Tibial artery (tissue), 4 donors: ENCODE data around the gene GLE1.

Source experiments
- DNase-seq, 2 donors: peaks; one replicate each; pipeline ENCODE4 v3.0.0-alpha.2; 2019
- H3K27ac ChIP-seq, 2 donors: fragments of 200-600 bp; sonication (generic) in 1 of 2; 1 replicate in 1 of 2; 2 replicates in 1 of 2; pipeline ENCODE4 v1.5.1; 2018 to 2019; ENCODE audit warnings: mild to moderate bottlenecking in 1 of 2
- H3K27me3 ChIP-seq, 2 donors: fragments of 200-600 bp; sonication (generic) in 1 of 2; one replicate each; pipeline versions ENCODE4 v1.5.1 to v1.6.0; 2016 to 2019
- H3K36me3 ChIP-seq, 3 donors: fragments of 200-600 bp; sonication (generic) in 2 of 3; one replicate each; pipeline ENCODE4 v1.5.1; 2016 to 2019; ENCODE audit warnings: mild to moderate bottlenecking in 2 of 3
- H3K4me1 ChIP-seq, 4 donors: fragments of 200-600 bp; sonication (generic) in 2 of 4; 1 replicate in 3 of 4; 2 replicates in 1 of 4; pipeline ENCODE4 v1.5.1; 2016 to 2019
- H3K4me3 ChIP-seq, 2 donors: fragments of 200-600 bp; sonication (generic) in 1 of 2; 1 replicate in 1 of 2; 2 replicates in 1 of 2; pipeline ENCODE4 v1.5.1; 2018 to 2019; ENCODE audit warnings: mild to moderate bottlenecking in 2 of 2
- H3K9me3 ChIP-seq, 3 donors: fragments of 200-600 bp; sonication (generic) in 1 of 3; one replicate each; pipeline ENCODE4 v1.5.1; 2016 to 2019
- intact Hi-C: fragments of 100-400 bp; cut with DNase I; formaldehyde crosslinking; loops from one replicate; pipeline ENCODE4 v1.15.0; 2023; ENCODE audit warnings: low total_unique reads
- TF ChIP-seq, protein P1 (sequence below), 2 experiments: fragments of 200-600 bp in 1 of 2; fragments of 450-650 bp in 1 of 2; IDR thresholded peaks; one replicate each; pipeline ENCODE4 v1.5.1; 2017 to 2019; ENCODE audit warnings: antibody characterized with exemption in 2 of 2, mild to moderate bottlenecking in 1 of 2, moderate library complexity in 1 of 2

The GLE1 gene, protein sequence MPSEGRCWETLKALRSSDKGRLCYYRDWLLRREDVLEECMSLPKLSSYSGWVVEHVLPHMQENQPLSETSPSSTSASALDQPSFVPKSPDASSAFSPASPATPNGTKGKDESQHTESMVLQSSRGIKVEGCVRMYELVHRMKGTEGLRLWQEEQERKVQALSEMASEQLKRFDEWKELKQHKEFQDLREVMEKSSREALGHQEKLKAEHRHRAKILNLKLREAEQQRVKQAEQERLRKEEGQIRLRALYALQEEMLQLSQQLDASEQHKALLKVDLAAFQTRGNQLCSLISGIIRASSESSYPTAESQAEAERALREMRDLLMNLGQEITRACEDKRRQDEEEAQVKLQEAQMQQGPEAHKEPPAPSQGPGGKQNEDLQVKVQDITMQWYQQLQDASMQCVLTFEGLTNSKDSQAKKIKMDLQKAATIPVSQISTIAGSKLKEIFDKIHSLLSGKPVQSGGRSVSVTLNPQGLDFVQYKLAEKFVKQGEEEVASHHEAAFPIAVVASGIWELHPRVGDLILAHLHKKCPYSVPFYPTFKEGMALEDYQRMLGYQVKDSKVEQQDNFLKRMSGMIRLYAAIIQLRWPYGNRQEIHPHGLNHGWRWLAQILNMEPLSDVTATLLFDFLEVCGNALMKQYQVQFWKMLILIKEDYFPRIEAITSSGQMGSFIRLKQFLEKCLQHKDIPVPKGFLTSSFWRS

DNA sequence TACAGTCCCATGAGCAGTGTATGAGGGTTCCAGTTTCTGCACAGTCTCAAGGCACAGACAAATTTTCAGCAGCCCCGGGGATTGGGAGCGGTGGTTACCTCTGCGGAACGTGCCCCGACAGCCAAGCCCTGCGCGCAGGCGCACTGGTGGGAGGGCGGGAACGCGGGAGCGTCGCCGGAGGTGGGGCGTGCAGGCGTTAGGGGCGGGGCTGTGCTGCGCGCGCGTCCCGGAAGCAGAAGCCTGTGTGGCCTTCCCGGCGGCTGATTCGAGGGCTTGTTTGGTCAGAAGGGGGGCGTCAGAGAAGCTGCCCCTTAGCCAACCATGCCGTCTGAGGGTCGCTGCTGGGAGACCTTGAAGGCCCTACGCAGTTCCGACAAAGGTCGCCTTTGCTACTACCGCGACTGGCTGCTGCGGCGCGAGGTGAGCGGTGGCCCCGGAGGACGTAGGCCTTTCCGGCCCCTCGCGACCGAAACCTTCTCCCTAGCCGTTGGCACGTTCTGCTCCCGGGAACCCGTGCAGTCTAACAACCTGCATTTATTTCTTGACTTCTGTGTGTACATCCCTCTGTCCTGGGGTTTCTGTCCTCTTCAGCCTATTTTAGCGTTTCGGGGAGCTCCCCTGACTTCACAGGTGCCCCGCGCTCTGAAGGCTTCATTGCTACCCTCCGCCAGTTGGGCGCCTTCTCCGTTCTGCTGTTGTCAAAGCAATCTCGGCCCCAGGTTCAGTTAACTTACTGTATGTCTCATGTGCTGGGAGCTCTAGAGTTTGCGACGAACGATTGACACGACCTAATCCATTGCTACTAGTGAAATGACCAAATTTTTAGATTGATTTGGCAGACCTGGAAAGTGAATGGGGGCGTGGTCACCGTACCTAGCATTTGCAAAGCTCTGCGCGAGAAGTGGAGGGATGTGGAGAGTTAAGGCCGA, at the start of gene GLE1:
Gene GLE1 (plus strand): TSS at position 235 of the 929 bp plus-strand sequence. CDS start 87 bp downstream, at position 322.
- Histone ChIP-seq H3K4me3 (peak within 1 kb of the TSS; percentile 87 to 88), H3K36me3 (peaks cover 3 to 33% (median 10%) of the 10 kb centered on the region in 3 donors), H3K9me3 (no peaks in the 10 kb centered on the region), H3K27me3 (no peaks in the 10 kb centered on the region), H3K27ac (peak within 1 kb of the TSS; percentile 83 to 88), H3K4me1 (peaks cover 0 to 39% (median 25%) of the 10 kb centered on the region in 4 donors)
- peak; percentile 93 to 96 for DNase-seq
- TF ChIP-seq, protein P1, sequence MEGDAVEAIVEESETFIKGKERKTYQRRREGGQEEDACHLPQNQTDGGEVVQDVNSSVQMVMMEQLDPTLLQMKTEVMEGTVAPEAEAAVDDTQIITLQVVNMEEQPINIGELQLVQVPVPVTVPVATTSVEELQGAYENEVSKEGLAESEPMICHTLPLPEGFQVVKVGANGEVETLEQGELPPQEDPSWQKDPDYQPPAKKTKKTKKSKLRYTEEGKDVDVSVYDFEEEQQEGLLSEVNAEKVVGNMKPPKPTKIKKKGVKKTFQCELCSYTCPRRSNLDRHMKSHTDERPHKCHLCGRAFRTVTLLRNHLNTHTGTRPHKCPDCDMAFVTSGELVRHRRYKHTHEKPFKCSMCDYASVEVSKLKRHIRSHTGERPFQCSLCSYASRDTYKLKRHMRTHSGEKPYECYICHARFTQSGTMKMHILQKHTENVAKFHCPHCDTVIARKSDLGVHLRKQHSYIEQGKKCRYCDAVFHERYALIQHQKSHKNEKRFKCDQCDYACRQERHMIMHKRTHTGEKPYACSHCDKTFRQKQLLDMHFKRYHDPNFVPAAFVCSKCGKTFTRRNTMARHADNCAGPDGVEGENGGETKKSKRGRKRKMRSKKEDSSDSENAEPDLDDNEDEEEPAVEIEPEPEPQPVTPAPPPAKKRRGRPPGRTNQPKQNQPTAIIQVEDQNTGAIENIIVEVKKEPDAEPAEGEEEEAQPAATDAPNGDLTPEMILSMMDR (IDR thresholded peaks at IDR 0.05) = no peak
- intact Hi-C loops = loop anchor here (5.0 kb wide), 1 partner anchor 47 kb away; the partner anchor contains the start of gene ODF2

DNA sequence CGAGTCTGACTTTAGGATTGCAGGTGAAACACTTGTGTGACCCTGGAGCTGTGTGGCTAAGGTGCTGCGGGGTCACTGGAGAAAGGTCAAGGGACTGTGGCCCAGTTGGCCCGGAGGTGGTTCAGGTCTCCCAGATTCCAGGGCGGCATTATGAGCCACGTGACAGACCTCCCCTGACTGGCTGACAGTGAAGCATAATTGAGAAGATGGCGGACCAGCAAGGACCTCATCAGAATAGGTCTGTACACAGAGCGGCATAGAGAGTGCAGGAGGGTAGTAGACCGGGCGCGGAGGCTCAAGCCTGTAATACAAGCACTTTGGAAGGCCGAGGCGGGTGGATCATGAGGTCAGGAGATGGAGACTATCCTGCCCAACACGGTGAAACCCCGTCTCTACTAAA, 49.5 kb upstream of the GLE1 start:
- intact Hi-C loops = loop anchor here (5.0 to 10.0 kb wide), 2 partner anchors 47 to 100 kb away; partner anchors contain the start of genes GLE1 and SPTAN1
- H3K4me3 ChIP-seq = no peak overlapping the region
- no peak for DNase-seq
- peak overlapping the region in 1 of 2 donors; percentile 88 for H3K27ac ChIP-seq
- H3K4me1 ChIP-seq = peaks cover 0 to 11% (median 10%) of the 10 kb centered on the region in 4 donors
- H3K27me3 ChIP-seq = no peaks in the 10 kb centered on the region
- TF ChIP-seq, protein P1 (IDR thresholded peaks at IDR 0.05) = no peak
- peaks cover 2 to 10% (median 4%) of the 10 kb centered on the region in 3 donors for H3K36me3 ChIP-seq
- no peaks in the 10 kb centered on the region for H3K9me3 ChIP-seq

DNA sequence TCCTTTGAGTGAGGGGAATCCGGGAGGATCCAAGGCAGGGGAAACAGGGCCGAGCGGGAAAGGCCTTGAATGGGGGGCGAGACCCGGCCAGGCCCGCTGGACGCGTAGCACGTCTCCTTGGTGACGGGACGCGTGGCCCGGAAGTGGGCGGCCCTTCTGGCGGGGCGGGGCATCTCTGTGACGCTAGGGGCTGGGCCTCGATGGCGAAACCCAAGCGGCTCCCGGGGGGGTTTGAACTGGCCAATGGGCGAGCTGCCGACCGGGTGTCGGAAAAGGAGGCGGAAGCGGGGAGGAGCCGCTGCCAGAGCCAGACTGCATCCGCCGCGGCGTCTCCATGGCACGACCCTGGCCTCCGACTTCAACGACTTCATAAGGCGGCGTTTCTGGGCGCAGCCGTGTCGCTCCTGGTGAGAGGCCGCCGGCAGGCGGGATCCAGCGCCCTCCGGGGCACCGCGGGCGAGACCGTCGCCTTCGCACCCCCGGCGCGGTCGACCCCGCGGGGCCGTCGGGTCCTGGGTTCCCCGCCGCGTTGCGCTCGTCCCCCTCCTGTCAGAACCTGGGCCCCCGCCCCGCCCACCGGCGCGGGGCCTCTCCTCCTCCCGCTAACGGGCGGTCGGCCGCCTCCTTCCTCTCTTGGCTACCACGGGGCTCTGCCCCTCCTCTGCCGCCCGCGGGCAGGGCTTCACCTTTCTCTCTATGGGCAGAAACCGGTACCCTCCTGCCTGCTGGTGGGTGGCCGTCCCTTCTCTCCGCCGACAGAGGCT, 48.5 kb upstream of the GLE1 start, which contains the start of gene ODF2:
Gene ODF2 (plus strand): TSS at position 158 of the 764 bp plus-strand sequence. CDS start 86 bp downstream, at position 244.
- DNase-seq = peak; percentile 96 to 98
- intact Hi-C loops = loop anchor here (5.0 to 10.0 kb wide), 2 partner anchors 46 to 99 kb away; partner anchors contain the start of genes GLE1 and SPTAN1
- Histone ChIP-seq H3K36me3 (peaks cover 12 to 21% (median 14%) of the 10 kb centered on the region in 3 donors), H3K27me3 (no peaks in the 10 kb centered on the region), H3K9me3 (no peaks in the 10 kb centered on the region), H3K4me3 (peak within 1 kb of the TSS; percentile 87 to 88), H3K27ac (peak within 1 kb of the TSS; percentile 87 to 88), H3K4me1 (peaks cover 0 to 11% (median 10%) of the 10 kb centered on the region in 4 donors)
- TF ChIP-seq, protein P1 (IDR thresholded peaks at IDR 0.05) = peak in 1 of 2 experiments; percentile 11

DNA sequence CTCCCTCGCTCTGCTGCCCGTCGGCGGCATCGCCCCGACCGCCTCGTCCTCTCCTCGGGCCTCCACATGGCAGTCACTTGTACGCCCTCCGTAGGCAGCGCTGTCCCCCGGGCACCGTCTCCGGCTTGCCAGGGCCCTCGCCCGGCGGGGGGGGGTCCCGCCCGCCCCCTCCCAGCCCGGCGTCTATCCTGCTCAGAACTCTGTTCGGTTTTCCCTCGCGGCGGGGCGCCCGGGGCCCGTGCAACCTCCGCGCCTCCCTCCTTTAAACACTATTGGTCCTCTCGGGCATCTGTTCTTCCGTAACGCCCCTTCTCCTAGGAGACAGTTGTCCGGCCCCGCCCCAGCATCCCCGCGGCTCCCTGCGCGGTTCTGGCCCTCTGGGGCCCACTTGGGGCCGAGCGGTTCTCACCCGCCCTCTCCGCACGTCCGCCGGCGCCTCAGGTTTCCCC, 47.9 kb upstream of the GLE1 start:
- Histone ChIP-seq H3K27ac (peak overlapping the region; percentile 87 to 88), H3K9me3 (no peaks in the 10 kb centered on the region), H3K27me3 (no peaks in the 10 kb centered on the region), H3K36me3 (peaks cover 16 to 27% (median 18%) of the 10 kb centered on the region in 3 donors), H3K4me1 (peaks cover 0 to 11% (median 10%) of the 10 kb centered on the region in 4 donors), H3K4me3 (peak overlapping the region; percentile 87 to 88)
- TF ChIP-seq, protein P1 (IDR thresholded peaks at IDR 0.05) = no peak
- DNase-seq = peak; percentile 71 to 85
- intact Hi-C loops = loop anchor here (5.0 to 10.0 kb wide), 2 partner anchors 46 to 98 kb away; partner anchors contain the start of genes GLE1 and SPTAN1
